WTC11 (cell line): ENCODE measurements around the gene MTREX. TPM values are rescaled to one million over a fixed set of nuclear protein-coding genes. Genes with fewer than 3 reads are reported as not detected.

Experiments
- ATAC-seq: fragments of 200-7000 bp; cut with Tn5 transposase; 2 replicates; pipeline ENCODE4 v1.10.0; 2021; ENCODE audit warnings: mild to moderate bottlenecking, moderate library complexity
- CTCF ChIA-PET: fragments of 300-600 bp; sonication (Branson Sonifier 250); formaldehyde crosslinking; loops from one replicate; lab custom pipeline; 2021; ENCODE audit warnings: antibody characterized with exemption; lab: Charles Lee
- POLR2A ChIA-PET: fragments of 350-600 bp; sonication (Branson Sonifier 250); formaldehyde crosslinking; loops from one replicate; lab custom pipeline; 2021; ENCODE audit warnings: antibody characterized with exemption; lab: Charles Lee
- DNase-seq: peaks from one replicate; pipeline ENCODE4 v3.0.0; 2021; ENCODE audit warnings: low spot score
- H3K27ac Mint-ChIP-seq: 2 replicates; pipeline ENCODE4 v1.8.0; 2021; ENCODE audit warnings: mixed read lengths
- H3K27me3 Mint-ChIP-seq: 2 replicates; pipeline ENCODE4 v1.8.0; 2021; ENCODE audit warnings: low read depth, mild to moderate bottlenecking, moderate library complexity, mixed read lengths
- H3K36me3 Mint-ChIP-seq: 2 replicates; pipeline ENCODE4 v1.8.0; 2021; ENCODE audit warnings: mixed read lengths
- H3K4me1 Mint-ChIP-seq: 2 replicates; pipeline ENCODE4 v1.8.0; 2022; ENCODE audit warnings: mixed read lengths
- H3K4me3 Mint-ChIP-seq: 2 replicates; pipeline ENCODE4 v1.8.0; 2021; ENCODE audit warnings: mild to moderate bottlenecking, moderate library complexity, mixed read lengths
- H3K9me3 Mint-ChIP-seq: 2 replicates; pipeline ENCODE4 v1.8.0; 2021; ENCODE audit warnings: mixed read lengths
- E2F4 ChIP-seq: sonication (generic); formaldehyde crosslinking; IDR thresholded peaks from 2 replicates; pipeline ENCODE4 v1.8.1; 2022; ENCODE audit warnings: low read depth, mild to moderate bottlenecking, moderate library complexity, missing genetic modification reagents, borderline replicate concordance
- ELF4 ChIP-seq: sonication (generic); formaldehyde crosslinking; IDR thresholded peaks from 2 replicates; pipeline ENCODE4 v1.8.1; 2022; ENCODE audit warnings: low read depth, mild to moderate bottlenecking, moderate library complexity, missing genetic modification reagents
- ESRRA ChIP-seq: sonication (generic); formaldehyde crosslinking; IDR thresholded peaks from 2 replicates; pipeline ENCODE4 v1.8.1; 2022; ENCODE audit warnings: mild to moderate bottlenecking, missing genetic modification reagents, borderline replicate concordance
- ETV6 ChIP-seq: sonication (generic); formaldehyde crosslinking; IDR thresholded peaks from 2 replicates; pipeline ENCODE4 v1.8.1; 2022; ENCODE audit warnings: mild to moderate bottlenecking, missing genetic modification reagents
- FOXK1 ChIP-seq: sonication (generic); formaldehyde crosslinking; IDR thresholded peaks from 2 replicates; pipeline ENCODE4 v1.8.0; 2022; ENCODE audit warnings: mild to moderate bottlenecking, moderate library complexity, missing genetic modification reagents
- GABPB1 ChIP-seq: sonication (generic); formaldehyde crosslinking; IDR thresholded peaks from 2 replicates; pipeline ENCODE4 v1.8.1; 2023; ENCODE audit warnings: mild to moderate bottlenecking, missing genetic modification reagents
- GTF2I ChIP-seq: fragments of 250-450 bp; sonication (Bioruptor Pico); conservative IDR thresholded peaks from 2 replicates; pipeline ENCODE4 v1.4.0; 2021; ENCODE audit warnings: mild to moderate bottlenecking
- IRF2 ChIP-seq: sonication (generic); formaldehyde crosslinking; IDR thresholded peaks from 2 replicates; pipeline ENCODE4 v1.8.0; 2022; ENCODE audit warnings: low read depth, missing genetic modification reagents, borderline replicate concordance
- KAT7 ChIP-seq: sonication (generic); formaldehyde crosslinking; IDR thresholded peaks from 2 replicates; pipeline ENCODE4 v1.8.1; 2023; ENCODE audit warnings: missing genetic modification reagents, mild to moderate bottlenecking, borderline replicate concordance
- MAX ChIP-seq: sonication (generic); formaldehyde crosslinking; IDR thresholded peaks from 2 replicates; pipeline ENCODE4 v1.8.0; 2022; ENCODE audit warnings: mild to moderate bottlenecking, missing genetic modification reagents
- MXD4 ChIP-seq: fragments of 250-450 bp; sonication (Bioruptor Pico); IDR thresholded peaks from 2 replicates; pipeline ENCODE4 v1.8.0; 2021; ENCODE audit warnings: mild to moderate bottlenecking, moderate library complexity, borderline replicate concordance
- NFATC4 ChIP-seq: fragments of 250-450 bp; sonication (Bioruptor Pico); IDR thresholded peaks from 2 replicates; pipeline ENCODE4 v1.9.0; 2021; ENCODE audit warnings: mild to moderate bottlenecking
- NFYB ChIP-seq: sonication (generic); formaldehyde crosslinking; conservative IDR thresholded peaks from 2 replicates; pipeline ENCODE4 v1.8.0; 2022; ENCODE audit warnings: low read depth, missing genetic modification reagents
- OVOL2 ChIP-seq: fragments of 250-450 bp; sonication (Bioruptor Pico); IDR thresholded peaks from 2 replicates; pipeline ENCODE4 v1.9.0; 2021; ENCODE audit warnings: mild to moderate bottlenecking, borderline replicate concordance
- PRRX2 ChIP-seq: fragments of 250-450 bp; sonication (Bioruptor Pico); IDR thresholded peaks from 2 replicates; pipeline ENCODE4 v1.8.0; 2021; ENCODE audit warnings: mild to moderate bottlenecking
- SMAD4 ChIP-seq: sonication (generic); formaldehyde crosslinking; IDR thresholded peaks from 2 replicates; pipeline ENCODE4 v1.8.0; 2022; ENCODE audit warnings: mild to moderate bottlenecking, missing genetic modification reagents
- STAT6 ChIP-seq: sonication (generic); formaldehyde crosslinking; conservative IDR thresholded peaks from 2 replicates; pipeline ENCODE4 v1.8.1; 2023; ENCODE audit warnings: mild to moderate bottlenecking, low read depth, missing genetic modification reagents, moderate library complexity
- TEAD1 ChIP-seq: sonication (generic); formaldehyde crosslinking; IDR thresholded peaks from 2 replicates; pipeline ENCODE4 v1.8.0; 2022; ENCODE audit warnings: mild to moderate bottlenecking, missing genetic modification reagents
- ZNF121 ChIP-seq: sonication (generic); formaldehyde crosslinking; IDR thresholded peaks from 2 replicates; pipeline ENCODE4 v1.8.0; 2023; ENCODE audit warnings: missing genetic modification reagents
- ZNF138 ChIP-seq: sonication (generic); formaldehyde crosslinking; conservative IDR thresholded peaks from 2 replicates; pipeline ENCODE4 v1.8.1; 2022; ENCODE audit warnings: mild to moderate bottlenecking, moderate library complexity, missing genetic modification reagents
- ZNF317 ChIP-seq: sonication (generic); formaldehyde crosslinking; IDR thresholded peaks from 2 replicates; pipeline ENCODE4 v1.8.1; 2023; ENCODE audit warnings: low read depth, mild to moderate bottlenecking, moderate library complexity, missing genetic modification reagents, borderline replicate concordance
- ZNF396 ChIP-seq: fragments of 250-450 bp; sonication (Bioruptor Pico); IDR thresholded peaks from 2 replicates; pipeline ENCODE4 v1.8.0; 2021; ENCODE audit warnings: mild to moderate bottlenecking, moderate library complexity, borderline replicate concordance
- total RNA-seq: library from RNA; stranded (reverse); gene quantifications from 3 replicates; pipeline ENCODE4 v1.2.3, GENCODE V29; 2021
- TF ChIP-seq, protein P1 (sequence below): sonication (generic); formaldehyde crosslinking; IDR thresholded peaks from 2 replicates; pipeline ENCODE4 v1.8.0; 2023; ENCODE audit warnings: missing genetic modification reagents
- TF ChIP-seq, protein P2 (sequence below): fragments of 250-450 bp; sonication (Bioruptor Pico); IDR thresholded peaks from 2 replicates; pipeline ENCODE4 v1.9.0; 2021; ENCODE audit warnings: moderate library complexity, mild to moderate bottlenecking, inconsistent platforms, borderline replicate concordance
- TF ChIP-seq, protein P3 (sequence below): fragments of 200-600 bp; IDR thresholded peaks from 2 replicates; pipeline ENCODE4 v1.8.0; 2022; ENCODE audit warnings: antibody characterized with exemption

MTREX gene
- total RNA-seq, 1 experiment from 2014 or later: 110 TPM

DNA sequence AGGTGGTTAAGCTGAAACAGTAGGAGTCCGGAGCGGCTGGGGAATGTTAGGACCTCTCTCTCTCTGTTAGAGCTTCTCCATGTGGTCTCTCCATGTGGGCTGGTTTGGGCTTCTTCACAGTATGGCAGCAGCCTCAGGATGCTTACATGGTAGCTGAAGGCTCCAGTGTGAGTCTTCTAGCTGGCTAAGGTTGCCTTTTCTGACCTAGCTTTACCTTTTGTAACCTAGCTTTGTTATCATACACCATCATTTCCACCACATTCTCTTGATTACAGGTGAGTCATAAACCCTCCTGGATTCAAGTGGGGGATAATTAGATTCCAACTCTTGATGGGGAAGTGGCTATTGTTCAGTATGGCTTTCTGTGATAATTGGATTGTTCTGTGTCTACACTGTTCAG, 98.5 kb downstream of the MTREX start (continued):
- TF ChIP-seq MAX: no peak
- TF ChIP-seq ETV6 (CRISPR knock-in tag): no peak
- TF ChIP-seq, protein P1, sequence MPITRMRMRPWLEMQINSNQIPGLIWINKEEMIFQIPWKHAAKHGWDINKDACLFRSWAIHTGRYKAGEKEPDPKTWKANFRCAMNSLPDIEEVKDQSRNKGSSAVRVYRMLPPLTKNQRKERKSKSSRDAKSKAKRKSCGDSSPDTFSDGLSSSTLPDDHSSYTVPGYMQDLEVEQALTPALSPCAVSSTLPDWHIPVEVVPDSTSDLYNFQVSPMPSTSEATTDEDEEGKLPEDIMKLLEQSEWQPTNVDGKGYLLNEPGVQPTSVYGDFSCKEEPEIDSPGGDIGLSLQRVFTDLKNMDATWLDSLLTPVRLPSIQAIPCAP: no peak
- TF ChIP-seq FOXK1 (CRISPR knock-in tag): no peak
- no peak for TF ChIP-seq ZNF138 (CRISPR knock-in tag)
- TF ChIP-seq, protein P2, sequence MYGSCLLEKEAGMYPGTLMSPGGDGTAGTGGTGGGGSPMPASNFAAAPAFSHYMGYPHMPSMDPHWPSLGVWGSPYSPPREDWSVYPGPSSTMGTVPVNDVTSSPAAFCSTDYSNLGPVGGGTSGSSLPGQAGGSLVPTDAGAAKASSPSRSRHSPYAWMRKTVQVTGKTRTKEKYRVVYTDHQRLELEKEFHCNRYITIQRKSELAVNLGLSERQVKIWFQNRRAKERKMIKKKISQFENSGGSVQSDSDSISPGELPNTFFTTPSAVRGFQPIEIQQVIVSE (CRISPR knock-in tag): no peak
- no peak for TF ChIP-seq OVOL2 (CRISPR knock-in tag)
- no peak for TF ChIP-seq TEAD1 (CRISPR knock-in tag)
- no peak for TF ChIP-seq ZNF317 (CRISPR knock-in tag)
- no peak for TF ChIP-seq PRRX2 (CRISPR knock-in tag)
- TF ChIP-seq SMAD4 (CRISPR knock-in tag): no peak
- TF ChIP-seq NFYB (CRISPR knock-in tag): no peak
- TF ChIP-seq, all 79 proteins: peak for 0

- Mint-ChIP-seq H3K27me3 (no peaks in the 10 kb centered on the region), H3K9me3 (peaks cover 4% of the 10 kb centered on the region; the same call in 1 of the 2 replicates), H3K4me3 (no peak overlapping the region), H3K36me3 (peaks cover 39% of the 10 kb centered on the region), H3K4me1 (no peaks in the 10 kb centered on the region), H3K27ac (no peak overlapping the region; the same call in 1 of the 2 replicates)
- ATAC-seq (peak; percentile 67), DNase-seq (no peak)
- CTCF ChIA-PET: interaction anchor here (0.8 to 2.9 kb wide), 5 partner anchors 21 to 287 kb away, joined by 3 to 23 read pairs (median 3); partner anchors contain the start of gene CDC20B
- no peak for TF ChIP-seq KAT7 (CRISPR knock-in tag)
- TF ChIP-seq, protein P3, sequence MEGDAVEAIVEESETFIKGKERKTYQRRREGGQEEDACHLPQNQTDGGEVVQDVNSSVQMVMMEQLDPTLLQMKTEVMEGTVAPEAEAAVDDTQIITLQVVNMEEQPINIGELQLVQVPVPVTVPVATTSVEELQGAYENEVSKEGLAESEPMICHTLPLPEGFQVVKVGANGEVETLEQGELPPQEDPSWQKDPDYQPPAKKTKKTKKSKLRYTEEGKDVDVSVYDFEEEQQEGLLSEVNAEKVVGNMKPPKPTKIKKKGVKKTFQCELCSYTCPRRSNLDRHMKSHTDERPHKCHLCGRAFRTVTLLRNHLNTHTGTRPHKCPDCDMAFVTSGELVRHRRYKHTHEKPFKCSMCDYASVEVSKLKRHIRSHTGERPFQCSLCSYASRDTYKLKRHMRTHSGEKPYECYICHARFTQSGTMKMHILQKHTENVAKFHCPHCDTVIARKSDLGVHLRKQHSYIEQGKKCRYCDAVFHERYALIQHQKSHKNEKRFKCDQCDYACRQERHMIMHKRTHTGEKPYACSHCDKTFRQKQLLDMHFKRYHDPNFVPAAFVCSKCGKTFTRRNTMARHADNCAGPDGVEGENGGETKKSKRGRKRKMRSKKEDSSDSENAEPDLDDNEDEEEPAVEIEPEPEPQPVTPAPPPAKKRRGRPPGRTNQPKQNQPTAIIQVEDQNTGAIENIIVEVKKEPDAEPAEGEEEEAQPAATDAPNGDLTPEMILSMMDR: 0 out of 2 replicates have a peak, but pooled peaks have one; percentile 7
- TF ChIP-seq ZNF138 (CRISPR knock-in tag): no peak
- POLR2A ChIA-PET: no interaction called here
Observed at GRCh38 chr5:55407059-55407684, 99.4 kb downstream of the MTREX start.

DNA sequence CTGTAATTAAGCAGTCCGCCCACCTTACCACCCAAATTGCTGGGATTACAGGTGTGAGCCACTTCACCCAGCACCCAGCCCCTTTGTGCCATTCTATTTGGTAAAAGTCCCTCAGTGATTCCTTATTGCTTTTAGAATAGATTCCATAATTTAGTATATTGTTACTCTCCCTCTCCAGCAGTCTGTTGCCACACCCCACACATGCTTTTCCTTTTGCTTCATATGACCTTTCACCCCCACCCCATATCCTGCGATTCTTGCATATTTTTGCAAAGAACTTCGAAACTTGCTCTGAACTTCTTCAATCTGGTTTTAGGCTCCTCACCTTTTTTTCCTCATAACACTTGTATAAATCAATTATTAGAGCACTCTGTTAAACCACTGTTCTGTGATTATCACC, 100.2 kb downstream of the MTREX start:
- ChIA-PET POLR2A (no interaction called here), CTCF (no interaction called here)
- Mint-ChIP-seq H3K27ac (peak overlapping the region; percentile 12; the same call in 1 of the 2 replicates), H3K4me3 (no peak overlapping the region), H3K27me3 (no peaks in the 10 kb centered on the region), H3K9me3 (peaks cover 4% of the 10 kb centered on the region; the same call in 1 of the 2 replicates), H3K4me1 (no peaks in the 10 kb centered on the region), H3K36me3 (peaks cover 36% of the 10 kb centered on the region)
- no peak for DNase-seq
- no peak for ATAC-seq
- TF ChIP-seq FOXK1 (CRISPR knock-in tag): no peak
- no peak for TF ChIP-seq GTF2I (CRISPR knock-in tag)
- no peak for TF ChIP-seq ELF4 (CRISPR knock-in tag)
- TF ChIP-seq STAT6 (CRISPR knock-in tag): no peak
- no peak for TF ChIP-seq MXD4
- TF ChIP-seq GABPB1 (CRISPR knock-in tag): no peak
- no peak for TF ChIP-seq ZNF396 (CRISPR knock-in tag)
- TF ChIP-seq ESRRA (CRISPR knock-in tag): no peak
- TF ChIP-seq ZNF121 (CRISPR knock-in tag): no peak
- no peak for TF ChIP-seq NFATC4
- no peak for TF ChIP-seq E2F4 (CRISPR knock-in tag)
- no peak for TF ChIP-seq IRF2
- no peak for TF ChIP-seq NFYB (CRISPR knock-in tag)
